ENCODE measurements around the gene STK17A.
"Not testable (repeated sequence)": the region's sequence is repeated elsewhere in the genome, so short reads cannot be mapped to it uniquely, and the experiment has no call there.

Gene STK17A

DNA sequence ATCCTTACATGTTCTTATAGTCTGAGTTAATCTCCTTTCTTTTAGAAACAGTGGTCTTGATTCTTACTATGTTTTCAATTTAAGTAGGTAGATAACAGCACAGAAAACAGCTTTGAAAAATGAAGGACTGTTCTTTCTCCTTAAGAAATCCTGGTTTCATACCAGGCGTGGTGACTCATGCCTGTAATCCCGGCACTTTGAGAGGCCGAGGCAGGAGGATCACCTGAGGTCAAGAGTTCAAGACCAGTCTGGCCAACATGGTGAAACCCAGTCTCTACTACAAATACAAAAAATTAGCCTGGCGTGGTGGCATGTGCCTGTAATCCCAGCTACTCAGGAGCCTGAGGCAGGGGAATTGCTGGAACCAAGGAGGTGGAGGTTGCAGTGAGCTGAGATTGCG, 13.5 kb downstream of the STK17A start:
- DNase-seq (ENCODE audit: low read depth in 2 of 2), result not testable (repeated sequence)

DNA sequence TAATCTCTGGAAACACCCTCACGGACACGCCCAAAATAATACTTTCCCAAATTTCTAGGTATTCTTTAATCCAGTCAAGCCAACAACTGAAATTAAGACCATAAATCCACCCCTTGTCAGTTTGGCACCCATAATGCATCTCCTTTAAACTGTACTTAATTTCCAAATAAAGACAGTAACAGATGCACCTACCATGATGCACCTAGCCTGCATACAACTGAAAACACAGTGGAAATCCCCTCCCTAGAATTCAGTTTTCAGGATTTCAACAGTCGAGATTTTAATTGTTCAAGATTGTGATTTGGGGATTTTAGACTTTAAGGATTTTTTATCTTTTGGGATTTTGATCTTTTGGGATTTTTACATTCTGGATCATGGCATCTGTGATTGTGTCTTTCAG, 17.1 kb downstream of the STK17A start:
- DNase-seq (ENCODE audit: low read depth in 2 of 2), result no peak

DNA sequence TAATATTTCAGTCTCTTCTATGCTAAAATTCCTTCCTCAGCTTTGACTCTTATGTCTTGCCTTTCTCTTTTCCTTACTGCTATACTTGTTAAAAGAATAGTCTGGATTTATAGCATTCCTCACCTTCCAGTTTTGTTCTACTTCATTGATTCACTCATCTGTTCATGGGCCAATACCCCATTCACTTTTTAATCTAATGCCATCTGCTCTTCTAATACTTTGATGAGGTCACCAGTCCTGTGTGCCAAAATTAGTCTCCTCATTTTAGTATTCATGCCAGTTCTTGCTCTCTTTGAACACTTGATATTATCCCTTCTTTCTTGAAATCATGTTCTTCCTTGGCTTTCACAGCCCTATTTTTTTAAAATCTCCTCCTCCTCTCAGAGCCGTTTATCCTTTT, 19.3 kb downstream of the STK17A start:
- no peak for DNase-seq (ENCODE audit: low read depth in 2 of 2)

DNA sequence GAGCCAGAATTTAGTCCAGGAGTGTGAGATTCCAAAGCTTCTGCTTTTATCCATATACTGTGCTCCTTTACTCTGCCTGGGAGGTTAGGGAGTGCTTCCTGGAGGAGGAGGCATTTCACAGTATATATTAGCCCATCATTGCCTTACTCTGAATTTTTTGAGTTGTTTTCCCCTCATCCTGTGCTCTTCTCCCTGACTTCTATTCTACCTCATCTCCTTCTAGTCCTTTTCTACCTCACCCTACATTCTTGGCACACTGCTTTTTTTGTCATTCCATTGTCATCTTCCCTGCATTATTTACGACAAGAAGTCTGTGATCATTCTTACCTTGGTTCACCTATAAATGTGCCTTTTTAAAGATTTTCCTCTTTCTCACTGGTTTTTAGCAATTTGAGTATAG, 21.3 kb downstream of the STK17A start:
- DNase-seq (ENCODE audit: low read depth in 2 of 2), result no peak

DNA sequence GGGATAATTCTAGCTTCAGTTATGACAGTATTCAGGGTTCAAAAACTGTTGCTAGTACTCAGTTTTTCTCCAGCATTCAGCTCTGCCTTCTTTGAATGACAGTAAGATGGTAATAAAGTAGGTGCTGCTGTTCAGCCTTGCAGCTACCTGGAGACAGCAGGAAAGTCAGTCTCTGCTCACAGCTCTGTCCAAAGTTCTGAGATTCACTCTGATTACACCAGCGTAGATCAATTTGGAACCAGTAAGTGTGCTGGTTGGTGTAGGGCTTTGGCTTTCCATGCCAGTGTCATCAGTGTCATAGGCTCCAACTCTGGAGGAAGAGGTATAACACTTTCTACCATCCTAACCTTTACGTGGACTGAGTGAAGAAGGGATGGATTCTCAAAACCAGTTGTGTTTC, 26.2 kb downstream of the STK17A start:
- DNase-seq (ENCODE audit: low read depth in 2 of 2), result no peak

DNA sequence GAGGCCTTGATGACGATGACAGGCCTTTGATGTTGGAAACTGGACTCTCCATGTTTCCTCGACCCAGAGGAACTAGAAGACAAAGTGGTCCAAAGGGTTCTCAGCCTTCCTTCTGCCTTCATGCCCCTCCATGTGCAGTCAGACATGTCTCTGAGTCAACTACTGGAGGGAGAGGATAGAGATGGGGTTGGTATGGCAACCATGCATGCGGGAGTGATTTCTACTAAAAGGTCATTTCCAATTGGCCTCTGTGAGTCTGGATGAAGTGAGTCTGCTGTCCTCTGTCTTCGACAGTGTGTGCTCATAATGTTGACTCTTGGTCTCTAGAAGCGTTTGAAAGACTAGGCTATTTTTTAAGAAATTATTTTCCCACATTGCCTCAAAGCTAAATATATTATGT, 29.2 kb downstream of the STK17A start:
- no peak for DNase-seq (ENCODE audit: low read depth in 2 of 2)

DNA sequence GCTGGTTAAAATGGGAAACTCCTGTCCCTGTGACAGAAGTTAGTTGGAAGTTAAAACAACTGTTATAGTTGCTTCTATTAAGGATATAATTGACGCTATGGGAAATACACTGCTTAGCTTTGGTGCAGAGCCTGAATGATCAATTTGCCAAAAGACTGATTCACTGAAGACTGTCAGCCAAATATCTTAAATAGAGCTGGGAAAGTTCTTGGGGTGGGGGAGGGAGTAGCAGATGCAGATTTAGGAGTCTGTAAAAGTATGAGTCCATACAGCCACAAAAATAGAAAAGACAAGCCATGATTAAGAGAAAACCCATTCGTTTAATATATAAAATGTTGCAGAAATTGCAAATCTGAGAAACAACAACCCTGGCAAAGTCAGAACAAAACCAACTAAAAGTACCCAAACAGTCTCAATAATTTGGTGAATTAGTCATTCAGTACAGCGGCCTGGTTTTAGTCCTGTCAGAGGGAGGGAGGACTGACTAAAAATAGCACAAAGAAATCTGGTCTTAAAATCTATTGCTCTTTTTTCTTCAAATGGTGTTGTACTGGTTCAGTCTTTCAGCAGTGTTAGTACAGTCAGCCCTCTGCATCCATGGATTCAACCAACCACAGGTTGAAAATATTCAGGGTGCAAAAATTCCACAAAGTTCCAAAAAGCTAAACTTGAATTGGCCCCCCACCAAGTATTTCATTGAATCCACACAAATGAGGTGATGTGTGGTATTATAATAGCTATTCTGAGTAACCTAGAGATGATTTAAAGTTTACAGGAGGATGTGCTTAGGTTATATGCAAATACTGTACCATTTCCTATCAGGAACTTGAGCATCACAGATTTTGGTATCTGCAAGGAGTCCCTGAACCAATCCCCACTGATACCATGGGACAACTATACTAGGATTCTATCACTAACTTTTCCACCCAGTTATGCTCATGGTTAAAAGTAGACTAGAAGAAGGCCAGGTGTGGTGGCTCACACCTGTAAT, 30.0 kb downstream of the STK17A start:
- DNase-seq (ENCODE audit: low read depth in 2 of 2), result no peak

DNA sequence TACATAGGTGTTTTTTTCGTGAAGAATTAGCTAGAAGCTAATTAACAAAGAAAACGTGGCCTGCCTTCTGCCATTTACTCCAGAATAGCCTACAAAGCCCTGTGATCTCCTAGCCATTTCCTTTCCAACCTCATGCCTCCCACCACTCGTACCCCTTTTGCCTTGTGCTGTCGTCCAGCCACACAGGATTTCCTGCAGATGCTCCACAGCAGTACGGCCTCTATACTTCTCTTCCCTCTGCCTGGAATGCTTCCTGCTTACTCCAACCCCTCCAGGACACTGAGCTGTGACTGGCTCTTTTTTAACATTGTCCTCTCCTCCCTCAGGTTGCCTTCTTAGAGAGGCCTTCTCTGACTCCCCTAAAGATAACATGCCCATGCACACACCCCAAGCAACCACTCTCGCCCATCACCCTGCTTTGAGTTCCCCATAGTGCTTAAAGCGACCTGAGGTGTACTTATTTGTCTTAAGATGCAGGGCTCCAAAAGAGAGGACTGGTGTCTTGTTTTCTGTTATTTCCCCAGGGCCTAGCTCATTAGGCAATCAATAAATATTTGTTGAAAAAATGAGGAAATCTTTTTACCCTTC, 32.7 kb downstream of the STK17A start:
- DNase-seq (ENCODE audit: low read depth in 2 of 2), result no peak

DNA sequence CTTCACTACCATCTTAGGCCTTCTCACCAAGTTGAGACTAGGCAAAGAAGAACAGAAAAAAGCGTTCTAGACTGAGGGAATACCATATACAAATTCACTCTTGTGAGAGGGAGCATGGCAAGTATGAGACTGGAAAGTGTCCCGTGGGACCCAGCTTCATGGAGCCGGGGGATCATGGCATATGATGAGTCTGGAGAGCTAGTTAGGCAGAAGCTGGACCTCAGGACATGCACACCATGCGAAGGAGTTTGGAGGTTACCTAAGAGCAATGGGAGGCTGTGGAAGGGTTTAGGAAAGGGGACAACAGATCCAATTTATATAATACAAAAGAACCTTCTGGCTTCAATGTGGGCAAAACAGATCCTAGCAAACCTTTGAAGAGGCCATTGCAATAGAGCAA, 34.1 kb downstream of the STK17A start:
- DNase-seq (ENCODE audit: low read depth in 2 of 2), result no peak

DNA sequence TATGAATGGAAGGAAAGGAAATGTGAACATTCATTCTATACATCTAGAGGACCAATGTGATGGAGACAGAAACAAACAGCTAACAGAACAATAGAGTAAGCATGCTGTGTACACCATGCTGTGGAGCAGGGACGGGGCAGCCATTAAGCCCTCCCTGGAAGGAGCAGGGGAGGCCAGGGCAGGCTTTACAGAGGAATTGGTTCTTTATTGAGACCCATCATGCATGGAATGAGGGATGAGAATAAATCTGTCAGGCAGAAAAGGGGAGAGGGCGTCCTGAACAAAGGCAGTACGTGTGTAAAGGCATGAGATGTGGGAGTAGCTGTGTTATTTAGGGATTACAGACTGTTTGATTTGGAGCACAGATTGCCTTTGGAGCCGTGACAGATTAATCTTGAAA, 35.2 kb downstream of the STK17A start:
- no peak for DNase-seq (ENCODE audit: low read depth in 2 of 2)

DNA sequence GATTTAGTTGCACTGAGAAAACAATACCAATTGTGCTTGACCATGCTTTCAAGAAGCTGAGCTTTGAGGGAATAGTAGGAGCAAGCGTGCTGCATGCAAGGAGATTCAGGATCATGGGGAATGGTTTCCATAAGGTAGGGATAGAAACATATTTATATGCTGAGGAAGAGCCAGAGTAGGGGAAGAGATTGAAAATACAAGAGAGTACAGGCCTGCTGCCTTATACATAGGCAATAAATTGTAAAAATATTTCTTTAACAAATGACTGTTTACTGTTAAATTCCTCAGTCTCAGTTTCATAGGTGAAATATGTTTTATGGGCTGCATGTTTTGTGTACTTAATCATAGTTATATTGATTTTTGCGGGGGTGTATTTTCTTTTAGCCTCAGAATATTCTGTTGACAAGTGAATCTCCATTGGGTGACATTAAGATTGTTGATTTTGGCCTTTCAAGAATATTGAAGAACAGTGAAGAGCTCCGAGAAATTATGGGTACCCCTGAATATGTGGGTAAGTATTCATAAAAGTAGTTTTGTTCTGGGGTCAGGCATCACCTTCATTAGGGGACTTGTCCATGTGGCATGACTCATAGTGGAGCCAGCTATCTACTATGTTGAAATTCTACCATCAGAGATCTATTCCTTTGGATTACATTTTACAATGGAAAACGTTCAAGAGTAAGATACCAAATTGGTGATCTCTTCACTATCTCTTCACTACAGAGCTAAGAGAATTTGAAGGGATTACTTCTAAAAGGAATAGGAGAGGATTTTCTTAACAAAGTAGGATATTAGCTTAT, 36.5 kb downstream of the STK17A start:
- DNase-seq (ENCODE audit: low read depth in 2 of 2), result no peak

DNA sequence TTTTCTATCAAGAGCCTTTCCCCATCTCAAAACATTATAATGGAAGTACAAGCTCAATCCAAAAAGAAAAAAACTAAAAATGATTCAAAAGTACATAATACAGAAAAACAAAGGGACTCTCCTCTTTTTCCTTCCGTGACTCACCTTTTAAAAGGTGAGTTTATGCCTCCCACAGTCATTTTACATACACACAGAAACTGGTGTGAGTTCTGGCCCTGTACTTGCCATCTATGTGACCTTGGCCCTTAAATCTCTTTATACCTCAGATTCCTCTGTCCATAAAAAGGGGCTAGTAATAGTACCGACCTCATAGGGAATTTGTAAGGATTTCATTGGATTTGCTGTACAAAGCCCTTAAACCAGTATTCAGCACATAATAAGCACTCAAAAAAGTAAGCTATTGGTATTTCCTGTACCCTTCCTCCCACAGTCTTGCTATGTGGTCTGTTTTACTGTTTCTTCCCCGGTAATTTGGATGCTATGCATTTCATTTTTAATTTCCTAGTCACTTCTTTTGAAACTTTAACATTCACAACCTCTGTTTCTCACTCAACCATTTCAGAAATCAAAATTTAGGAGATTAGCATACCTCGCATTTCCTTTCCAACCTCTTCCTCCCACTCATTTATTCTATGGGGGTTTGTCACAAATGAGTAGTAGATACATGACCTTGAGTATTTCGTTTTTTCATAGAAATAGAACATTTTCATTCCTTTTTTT, 39.0 kb downstream of the STK17A start:
- DNase-seq (ENCODE audit: low read depth in 2 of 2), result no peak

DNA sequence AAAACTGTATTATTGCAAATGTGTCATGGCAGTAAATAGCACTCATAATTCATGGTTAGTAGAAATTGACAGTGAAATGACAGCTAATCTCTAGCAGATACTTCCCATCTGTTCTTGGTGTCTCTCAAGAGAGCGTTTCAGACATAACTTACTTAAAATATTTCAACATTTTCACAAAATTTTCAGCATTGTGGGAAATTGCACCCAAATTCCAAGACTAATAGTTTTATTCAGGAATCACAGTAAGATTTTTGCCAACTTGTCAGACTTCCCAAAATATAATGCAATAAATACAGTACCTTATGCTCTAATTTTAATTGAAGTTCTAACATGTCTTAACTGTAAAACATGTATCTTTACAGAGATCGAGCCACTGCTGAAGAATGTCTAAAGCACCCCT, 41.2 kb downstream of the STK17A start:
- no peak for DNase-seq (ENCODE audit: low read depth in 2 of 2)

DNA sequence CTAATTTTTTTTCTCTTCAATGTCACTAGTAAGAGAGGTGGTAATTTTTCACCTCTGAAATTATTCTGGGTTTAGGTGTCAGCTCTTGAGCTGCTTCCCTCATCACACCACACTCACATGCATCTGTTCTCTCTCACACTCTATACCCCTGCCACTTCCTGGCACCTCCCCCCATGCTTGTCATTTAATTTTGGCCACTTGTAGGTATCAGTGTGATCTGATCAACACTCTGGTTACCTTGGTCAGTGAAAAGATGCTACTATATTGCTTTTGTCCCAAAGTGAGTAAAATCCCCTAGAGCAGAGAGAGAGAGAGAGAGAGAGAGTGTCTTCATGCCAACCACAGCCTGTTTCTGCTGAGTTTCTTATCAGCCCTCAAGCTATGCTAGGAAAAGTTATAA, 42.5 kb downstream of the STK17A start:
- DNase-seq (ENCODE audit: low read depth in 2 of 2), result no peak

DNA sequence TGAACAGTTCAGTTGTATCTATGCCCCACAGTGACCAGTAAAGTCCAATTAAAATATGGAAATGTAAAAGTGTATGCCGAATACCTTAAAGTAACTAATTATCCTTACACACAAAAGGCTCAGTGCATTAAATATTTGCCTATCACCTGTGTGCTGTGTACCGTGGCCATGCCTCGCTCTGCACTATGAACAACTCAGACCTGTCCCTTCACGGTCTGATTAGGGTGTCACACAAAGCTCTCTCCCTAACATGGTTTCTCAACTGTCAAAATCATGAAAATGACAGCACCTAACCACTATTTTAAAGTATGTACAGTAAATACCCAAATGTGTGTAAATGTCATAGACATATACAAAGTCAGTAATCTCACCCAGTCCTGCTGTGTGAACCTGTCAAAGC, 43.1 kb downstream of the STK17A start:
- no peak for DNase-seq (ENCODE audit: low read depth in 2 of 2)

DNA sequence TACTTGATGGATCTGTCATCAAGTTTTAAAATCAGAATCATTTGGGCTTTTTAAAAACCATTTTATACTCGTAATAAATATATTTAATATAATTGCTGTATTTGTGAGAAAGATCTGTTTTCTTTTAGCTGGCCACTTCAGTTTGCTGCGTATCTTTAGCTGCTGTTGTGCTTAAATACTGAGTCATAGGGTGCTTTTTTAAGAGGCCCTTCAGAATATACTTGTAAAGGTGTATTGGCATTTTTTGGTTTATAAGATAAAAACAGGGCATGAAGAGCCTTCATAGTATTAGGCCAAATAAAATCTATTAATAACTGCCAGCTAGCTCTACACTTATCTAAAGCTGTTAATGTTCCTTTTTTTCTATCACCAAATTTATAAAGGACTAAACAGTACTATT, 43.8 kb downstream of the STK17A start:
- no peak for DNase-seq (ENCODE audit: low read depth in 2 of 2)

DNA sequence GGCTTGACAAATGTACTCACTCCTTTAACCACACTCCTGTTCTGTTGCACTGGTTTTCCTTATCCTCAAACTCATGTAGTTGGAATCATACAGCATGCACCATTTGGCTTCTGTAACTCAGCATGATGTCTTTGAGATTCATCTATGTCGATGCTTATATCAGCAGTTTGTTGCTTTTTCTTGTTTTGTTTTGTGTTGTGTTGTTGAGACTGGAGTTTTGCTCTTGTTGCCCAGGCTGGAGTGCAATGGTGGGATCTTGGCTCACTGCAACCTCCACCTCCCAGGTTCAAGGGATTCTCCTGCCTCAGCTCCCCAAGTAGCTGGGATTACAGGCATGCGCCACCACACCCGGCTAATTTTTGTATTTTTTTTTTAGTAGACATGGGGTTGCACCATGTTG, 44.9 kb downstream of the STK17A start:
- DNase-seq (ENCODE audit: low read depth in 2 of 2), result not testable (repeated sequence)

DNA sequence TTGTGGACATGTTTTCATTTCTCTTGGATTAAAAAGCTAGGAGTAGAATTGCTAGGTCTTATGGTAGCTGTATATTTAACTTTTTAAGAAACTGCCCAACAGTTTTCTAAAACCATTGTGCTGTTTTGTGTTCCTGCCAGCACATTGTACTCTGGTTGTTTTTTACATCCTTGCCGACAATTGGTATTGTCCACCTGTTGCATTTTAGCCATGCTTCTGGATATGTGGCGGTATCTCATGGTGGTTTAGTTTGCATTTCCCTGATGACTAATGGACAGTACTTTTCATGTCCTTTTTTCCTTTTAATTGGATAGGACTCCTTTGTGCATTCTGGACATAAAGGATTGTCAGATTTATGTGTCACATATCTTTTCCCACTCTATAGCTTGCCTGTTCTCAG, 45.5 kb downstream of the STK17A start:
- no peak for DNase-seq (ENCODE audit: low read depth in 2 of 2)

DNA sequence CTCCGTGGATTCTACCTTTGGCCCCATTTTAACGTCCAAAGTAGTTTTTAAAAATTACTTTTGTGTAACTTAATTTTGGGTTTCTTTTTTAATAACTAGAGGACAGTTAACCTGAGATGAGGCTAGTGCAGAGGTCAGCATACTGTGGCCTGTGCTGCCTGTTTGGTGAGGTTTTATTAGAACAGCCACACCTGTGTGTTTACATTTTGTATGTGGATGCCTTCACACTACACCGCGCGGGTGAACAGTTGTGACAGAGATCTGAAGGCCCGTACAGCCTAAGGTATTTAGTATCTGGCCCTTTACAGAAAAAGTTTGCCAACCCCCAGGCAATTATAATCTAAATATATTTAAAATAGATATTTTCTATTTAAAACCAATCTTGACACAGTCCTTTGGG, 46.9 kb downstream of the STK17A start:
- DNase-seq (ENCODE audit: low read depth in 2 of 2), result no peak

DNA sequence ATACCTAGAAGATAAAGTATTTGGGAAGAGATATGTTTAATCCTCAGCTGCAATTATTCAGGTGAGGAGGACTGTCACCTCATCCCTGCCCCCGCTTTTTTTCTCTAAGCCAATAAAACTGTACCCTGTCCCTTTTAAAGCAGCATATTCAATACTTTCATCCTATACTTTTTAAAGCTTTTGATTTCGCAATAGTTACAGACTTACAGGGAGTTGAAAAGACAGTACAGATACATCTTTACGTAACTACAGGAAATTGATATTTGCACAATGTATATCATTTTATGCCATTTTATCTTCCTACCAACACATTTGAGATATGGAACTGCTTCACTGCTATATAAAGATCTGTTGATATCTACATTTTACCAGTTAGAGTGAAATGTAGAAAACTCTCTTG, 47.6 kb downstream of the STK17A start:
- DNase-seq (ENCODE audit: low read depth in 2 of 2), result no peak

DNA sequence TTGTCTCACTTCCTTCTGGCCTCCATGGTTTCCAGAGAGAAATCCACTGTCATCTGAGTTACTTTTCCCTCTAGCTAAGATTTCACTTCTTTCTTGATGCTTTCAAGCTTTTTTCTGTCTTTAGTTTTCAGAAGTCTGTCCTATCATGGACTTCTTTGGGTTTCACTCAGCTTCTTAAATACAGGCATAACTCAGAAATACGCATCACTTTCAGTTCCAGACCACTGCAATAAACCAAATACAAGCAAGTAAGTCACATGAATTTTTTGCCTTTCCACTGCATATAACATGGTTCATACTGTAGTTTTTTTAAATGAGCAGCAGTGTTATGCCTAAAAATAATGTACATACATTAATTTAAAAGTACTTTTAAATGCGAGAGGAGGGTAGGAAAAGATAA, 48.7 kb downstream of the STK17A start:
- DNase-seq (ENCODE audit: low read depth in 2 of 2), result no peak

DNA sequence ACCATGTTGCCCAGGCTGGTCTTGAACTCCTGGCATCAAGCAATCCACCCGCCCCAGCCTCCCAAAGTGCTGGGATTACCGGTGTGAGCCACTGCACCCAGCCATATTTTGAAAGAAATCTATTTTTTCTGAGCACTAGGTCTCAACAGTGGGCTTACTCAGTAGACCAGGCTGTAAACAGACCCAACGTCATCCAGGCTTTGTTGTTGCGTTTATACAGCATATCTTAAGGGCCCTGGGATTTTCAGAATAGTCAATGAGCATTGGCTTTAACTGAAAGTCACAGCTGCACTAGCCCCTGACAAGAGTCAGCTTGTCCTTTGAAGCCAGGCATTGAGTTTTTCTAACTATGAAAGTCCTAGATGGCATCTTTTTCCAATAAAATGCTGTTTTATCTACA, 49.8 kb downstream of the STK17A start:
- DNase-seq (ENCODE audit: low read depth in 2 of 2), result no peak
